ENCODE measurements around the gene SLC6A13. TPM values are rescaled to one million over a fixed set of nuclear protein-coding genes. Genes with fewer than 3 reads are reported as not detected.

SLC6A13 gene
- total RNA-seq, 1 experiment from 2014 or later = not detected

- no peak overlapping the region for H3K9ac ChIP-seq (ENCODE audit: extremely low read depth, insufficient read length, low read length)
- H3K4me2 ChIP-seq (ENCODE audit: insufficient read depth, insufficient read length, low read length) = no peak overlapping the region
- no peaks in the 10 kb centered on the region for H3K23me2 ChIP-seq (ENCODE audit: insufficient read length, low read depth, low read length, poor library complexity, severe bottlenecking)
- H3K23ac ChIP-seq (ENCODE audit: insufficient read length, low read depth, low read length) = no peak overlapping the region
- H2AK5ac ChIP-seq (ENCODE audit: insufficient read length, low read length) = no peak overlapping the region
- H3K9me3 ChIP-seq (ENCODE audit: control insufficient read depth, low read depth, low read length) = no peaks in the 10 kb centered on the region
- no peak overlapping the region for H2BK120ac ChIP-seq (ENCODE audit: low read depth, low read length, poor library complexity, severe bottlenecking)
- Mint-ChIP-seq H3K4me3 (no peak overlapping the region), H3K27me3 (ENCODE audit: low read depth) (peaks cover 98% of the 10 kb centered on the region), H3K36me3 (ENCODE audit: insufficient read depth in 1 of 3, low read depth in 3 of 3) (no peaks in the 10 kb centered on the region), H3K9me3 (no peaks in the 10 kb centered on the region; a peak in 2 of 5 replicates), H3K4me1 (peaks cover 29 to 36% of the 10 kb centered on the region in 2 experiments), H3K27ac (no peak overlapping the region)
- H4K20me1 ChIP-seq (ENCODE audit: control insufficient read depth, insufficient read depth, insufficient read length) = no peaks in the 10 kb centered on the region
- no peak for DNase-seq
- no peak overlapping the region for H2BK12ac ChIP-seq (ENCODE audit: insufficient read length, low read depth, low read length)
- H2BK15ac ChIP-seq (ENCODE audit: low read depth, low read length) = no peak overlapping the region
- no peak overlapping the region for H3K14ac ChIP-seq (ENCODE audit: insufficient read depth, low read length)
- H2AFZ ChIP-seq (ENCODE audit: low read length) = no peak overlapping the region
- H3K4me1 ChIP-seq (ENCODE audit: insufficient read depth, low read length) = 0 out of 2 replicates have a peak, but pooled peaks cover 4% of the 10 kb centered on the region
- H3K27ac ChIP-seq (ENCODE audit: insufficient read length, low read depth, low read length) = no peak overlapping the region
- no peak overlapping the region for H4K8ac ChIP-seq (replicated peaks; ENCODE audit: insufficient read length, low read depth, low read length)
- H4K5ac ChIP-seq (ENCODE audit: insufficient read length, low read depth, low read length) = no peak overlapping the region
- H2BK20ac ChIP-seq (ENCODE audit: low read depth, low read length, poor library complexity, severe bottlenecking) = no peak overlapping the region
- no peak overlapping the region for H3K56ac ChIP-seq (ENCODE audit: insufficient read length, low read depth, low read length)
- WGBS (ENCODE audit: extremely low coverage, insufficient read length, low lambda C conversion rate) = no CpG with 5 or more reads among the region's 8 CpGs
- no peak overlapping the region for H2BK5ac ChIP-seq (ENCODE audit: insufficient read length, low read length)
- H3K27me3 ChIP-seq (ENCODE audit: insufficient read depth, low read length) = peaks cover 4% of the 10 kb centered on the region; the same call in 1 of the 2 replicates
- H3K79me2 ChIP-seq (ENCODE audit: insufficient read depth, low read length) = no peaks in the 10 kb centered on the region
- no peak overlapping the region for H4K91ac ChIP-seq (ENCODE audit: insufficient read length, low read depth, low read length)
- H3K18ac ChIP-seq (ENCODE audit: insufficient read length, low read depth, low read length) = no peak overlapping the region
- H3K79me1 ChIP-seq (ENCODE audit: insufficient read depth, low read depth, low read length, poor library complexity, severe bottlenecking) = no peaks in the 10 kb centered on the region
- TF ChIP-seq CTCF (conservative IDR thresholded peaks at IDR 0.05) = no peak
- H3K4ac ChIP-seq (ENCODE audit: low read depth, low read length) = no peak overlapping the region
- no peak overlapping the region for H3T11ph ChIP-seq (ENCODE audit: low read length)
Observed at GRCh38 chr12:212415-212714, 50.3 kb downstream of the SLC6A13 start.

Data from H9 (cell line).